Endometrial microvascular endothelial cells (primary cell): Measurements from ENCODE around the gene EPHA10. TPM values are rescaled to one million over a fixed set of nuclear protein-coding genes. Genes with fewer than 3 reads are reported as not detected.

ENCODE experiments used
- total RNA-seq: library from RNA; depleted of rRNA; stranded (reverse); fragments of >200 nt; gene quantifications from one replicate; pipeline ENCODE4 v1.2.3, GENCODE V29; 2015; ENCODE audit errors: inconsistent ontology term

Gene EPHA10
- total RNA-seq, 1 donor from 2014 or later, result not detected

Other genes starting within 250 kb of the EPHA10 start
- 8.3 TPM for gene SNIP1, start 210.8 kb downstream of the EPHA10 start, total RNA-seq
- gene DNALI1, start 208.2 kb downstream of the EPHA10 start, total RNA-seq, result 0.84 TPM
- gene GNL2, start 169.2 kb downstream of the EPHA10 start, total RNA-seq, result 48.4 TPM
- not detected for gene RSPO1, start 130.2 kb downstream of the EPHA10 start, total RNA-seq
- gene CDCA8, start 72.6 kb downstream of the EPHA10 start, total RNA-seq, result 47.8 TPM
- gene MANEAL, start 28.7 kb upstream of the EPHA10 start, total RNA-seq, result not detected
- 23.3 TPM for gene C1orf122, start 42.7 kb upstream of the EPHA10 start, total RNA-seq
- 25.5 TPM for gene YRDC, start 43.1 kb upstream of the EPHA10 start, total RNA-seq
- 2.0 TPM for gene MTF1, start 94.5 kb upstream of the EPHA10 start, total RNA-seq
- gene INPP5B, start 181.9 kb upstream of the EPHA10 start, total RNA-seq, result 13.1 TPM
- gene SF3A3, start 224.9 kb upstream of the EPHA10 start, total RNA-seq, result 81.9 TPM
- gene FHL3, start 240.4 kb upstream of the EPHA10 start, total RNA-seq, result 17.3 TPM
- gene UTP11, start 247.6 kb upstream of the EPHA10 start, total RNA-seq, result 69.1 TPM